GM12878 (cell line): Measurements from ENCODE around the gene MAGT1. TPM values are rescaled to one million over a fixed set of nuclear protein-coding genes. Genes with fewer than 3 reads are reported as not detected.
A peak's percentile ranks its signal among the peaks of the same experiment; 100 is the strongest.

Experiments used
- BRCA1 ChIP-seq: IDR thresholded peaks from 2 replicates; pipeline ENCODE4 v1.6.1; 2011; ENCODE audit warnings: low read depth, low read length, improper control_type of control experiment
- CBFB ChIP-seq: IDR thresholded peaks from 2 replicates; pipeline ENCODE4 v1.6.1; 2016; ENCODE audit warnings: antibody characterized with exemption, low read depth
- EED ChIP-seq: sonication (generic); IDR thresholded peaks from 2 replicates; pipeline ENCODE4 v1.6.1; 2016; ENCODE audit warnings: antibody characterized with exemption, low read depth
- ESRRA ChIP-seq: IDR thresholded peaks from 2 replicates; pipeline ENCODE4 v1.6.1; 2012; ENCODE audit warnings: mild to moderate bottlenecking, low read length, improper control_type of control experiment
- IKZF1 ChIP-seq: fragments of 450-650 bp; conservative IDR thresholded peaks from 2 replicates; pipeline ENCODE4 v1.6.1; 2017; ENCODE audit warnings: antibody characterized with exemption, mild to moderate bottlenecking
- KAT2A ChIP-seq: conservative IDR thresholded peaks from 2 replicates; pipeline ENCODE4 v1.6.1; 2011; ENCODE audit warnings: low read depth, low read length; ENCODE audit not compliant: control insufficient read depth
- MEF2A ChIP-seq: IDR thresholded peaks from 2 replicates; pipeline ENCODE4 v1.6.1; 2011; ENCODE audit warnings: low read depth, mild to moderate bottlenecking, low read length, moderate library complexity; ENCODE audit not compliant: insufficient read depth
- MXI1 ChIP-seq: fragments of 150-350 bp; IDR thresholded peaks from 2 replicates; pipeline ENCODE4 v1.6.1; 2011; ENCODE audit warnings: low read depth, mild to moderate bottlenecking, inconsistent platforms, low read length, improper control_type of control experiment
- MYC ChIP-seq: IDR thresholded peaks from 2 replicates; pipeline ENCODE4 v1.6.1; 2011; ENCODE audit warnings: mild to moderate bottlenecking, low read length, moderate library complexity, inconsistent platforms; ENCODE audit not compliant: insufficient read depth, insufficient replicate concordance, insufficient read length, severe bottlenecking
- NFYA ChIP-seq: IDR thresholded peaks from 2 replicates; pipeline ENCODE4 v1.6.1; 2011; ENCODE audit warnings: low read depth, mild to moderate bottlenecking, low read length, improper control_type of control experiment, borderline replicate concordance
- NR2F1 ChIP-seq: fragments of 450-650 bp; conservative IDR thresholded peaks from 2 replicates; pipeline ENCODE4 v1.6.1; 2017; ENCODE audit warnings: mild to moderate bottlenecking
- RAD51 ChIP-seq: fragments of 450-650 bp; IDR thresholded peaks from 2 replicates; pipeline ENCODE4 v1.6.1; 2016; ENCODE audit warnings: moderate library complexity, mild to moderate bottlenecking, inconsistent platforms
- RCOR1 ChIP-seq: conservative IDR thresholded peaks from 2 replicates; pipeline ENCODE4 v1.6.1; 2012; ENCODE audit warnings: low read depth, low read length, improper control_type of control experiment
- RUNX3 ChIP-seq: IDR thresholded peaks from 2 replicates; pipeline ENCODE4 v1.6.1; 2012; ENCODE audit warnings: low read length, inconsistent platforms
- SIX5 ChIP-seq: IDR thresholded peaks from 2 replicates; pipeline ENCODE4 v1.6.1; 2011; ENCODE audit warnings: mild to moderate bottlenecking, low read depth, low read length, moderate library complexity; ENCODE audit not compliant: severe bottlenecking
- SP1 ChIP-seq: IDR thresholded peaks from one replicate; pipeline ENCODE4 v1.6.1; 2011; ENCODE audit warnings: low read depth, low read length
- STAT1 ChIP-seq: fragments of 450-650 bp; conservative IDR thresholded peaks from 2 replicates; pipeline ENCODE4 v1.6.1; 2014; ENCODE audit warnings: antibody characterized with exemption, mild to moderate bottlenecking
- STAT3 ChIP-seq: IDR thresholded peaks from 2 replicates; pipeline ENCODE4 v1.6.1; 2011; ENCODE audit warnings: low read depth, low read length, improper control_type of control experiment
- TAF1 ChIP-seq: IDR thresholded peaks from 2 replicates; pipeline ENCODE4 v1.6.1; 2011; ENCODE audit warnings: mild to moderate bottlenecking, low read depth, low read length, borderline replicate concordance
- TCF12 ChIP-seq: IDR thresholded peaks from 2 replicates; pipeline ENCODE4 v1.6.1; 2011; ENCODE audit warnings: low read depth, mild to moderate bottlenecking, low read length
- TCF3 ChIP-seq: IDR thresholded peaks from 2 replicates; pipeline ENCODE4 v1.6.1; 2012; ENCODE audit warnings: low read depth, mild to moderate bottlenecking, low read length, borderline replicate concordance; ENCODE audit not compliant: insufficient read depth
- WRNIP1 ChIP-seq: IDR thresholded peaks from 2 replicates; pipeline ENCODE4 v1.6.1; 2011; ENCODE audit warnings: low read depth, low read length, improper control_type of control experiment, borderline replicate concordance
- YBX1 ChIP-seq: fragments of 450-650 bp; IDR thresholded peaks from 2 replicates; pipeline ENCODE4 v1.6.1; 2016; ENCODE audit warnings: antibody characterized with exemption
- ZNF24 ChIP-seq: fragments of 450-650 bp; IDR thresholded peaks from 2 replicates; pipeline ENCODE4 v1.6.1; 2017; ENCODE audit warnings: antibody characterized with exemption, mild to moderate bottlenecking
- polyA plus RNA-seq, 11 experiments: library from polyadenylated mRNA; depleted of rRNA in 4 of 11; unstranded in 6 of 11; stranded (reverse) in 5 of 11; fragments of >200 nt; fragmentation: Nextera tagmentation in 4 of 11; fragmentation: Illumina TruSeq in 1 of 11; extraction: Ambion mirVana in 4 of 11; extraction: Trizol in 1 of 11; gene quantifications; 1 replicate in 1 of 11; 2 replicates in 10 of 11; pipeline versions ENCODE4 v1.2.1 to v1.2.3, GENCODE V29; 2011 to 2016; ENCODE audit warnings: inconsistent platforms in 2 of 11, missing spikeins in 2 of 11, low read depth in 1 of 11
- total RNA-seq, 4 experiments: library from RNA; depleted of rRNA in 3 of 4; stranded (reverse); fragments of >200 nt in 3 of 4; fragmentation: Illumina TruSeq in 1 of 4; extraction: Trizol in 1 of 4; gene quantifications; 2 replicates each; pipeline versions ENCODE4 v1.2.1 to v1.2.3, GENCODE V29; 2013 to 2021
- TF ChIP-seq, protein P1 (sequence below): fragments of 150-350 bp; IDR thresholded peaks from 2 replicates; pipeline ENCODE4 v1.6.1; 2014; ENCODE audit warnings: mild to moderate bottlenecking, low read depth, low read length
- TF ChIP-seq, protein P2 (sequence below): fragments of 450-650 bp; formaldehyde crosslinking; IDR thresholded peaks from 2 replicates; pipeline ENCODE4 v1.4.0; 2022; ENCODE audit warnings: mild to moderate bottlenecking, moderate library complexity

MAGT1 gene
- total and polyA plus RNA-seq, 10 of the 15 experiments (the other 5 are each of a cell fraction or from before 2014, with no cell fraction given), result 28.0 to 59.1 (median 47.9) TPM

DNA sequence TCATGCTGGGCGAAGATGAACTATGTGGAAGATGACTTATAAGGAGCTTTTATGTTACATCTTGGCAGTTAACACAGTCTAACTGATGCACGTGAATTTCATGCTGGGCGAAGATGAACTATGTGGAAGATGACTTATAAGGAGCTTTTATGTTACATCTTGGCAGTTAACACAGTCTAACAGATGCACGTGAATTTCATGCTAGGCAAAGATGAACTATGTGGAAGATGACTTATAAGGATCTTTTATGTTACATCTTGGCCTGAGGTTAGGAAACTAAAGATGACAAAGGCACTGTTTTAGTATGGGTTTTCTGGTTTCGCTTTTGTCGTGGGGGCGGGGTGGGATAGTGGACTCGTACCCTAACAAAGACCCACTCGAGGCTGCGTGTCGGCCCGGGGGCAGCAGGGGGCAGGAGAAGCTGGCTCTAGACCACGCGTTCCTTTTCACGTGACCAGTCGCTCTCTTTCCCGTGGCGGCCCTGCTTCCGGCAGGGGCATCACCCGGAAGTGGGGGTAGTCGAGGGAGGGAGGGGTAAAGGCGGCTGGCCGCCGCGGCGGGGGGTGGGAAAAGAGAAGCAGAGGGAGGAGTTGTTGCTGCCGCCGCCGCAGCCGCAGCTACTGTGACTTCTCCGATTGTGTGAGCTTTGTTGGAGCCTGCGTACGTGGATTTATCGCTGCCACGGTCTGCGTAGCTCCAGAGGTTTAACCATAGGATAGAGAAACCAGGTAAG lies 15.0 kb upstream of the MAGT1 start, which contains the start of gene ATP7A (continued):
- TF ChIP-seq, protein P1, sequence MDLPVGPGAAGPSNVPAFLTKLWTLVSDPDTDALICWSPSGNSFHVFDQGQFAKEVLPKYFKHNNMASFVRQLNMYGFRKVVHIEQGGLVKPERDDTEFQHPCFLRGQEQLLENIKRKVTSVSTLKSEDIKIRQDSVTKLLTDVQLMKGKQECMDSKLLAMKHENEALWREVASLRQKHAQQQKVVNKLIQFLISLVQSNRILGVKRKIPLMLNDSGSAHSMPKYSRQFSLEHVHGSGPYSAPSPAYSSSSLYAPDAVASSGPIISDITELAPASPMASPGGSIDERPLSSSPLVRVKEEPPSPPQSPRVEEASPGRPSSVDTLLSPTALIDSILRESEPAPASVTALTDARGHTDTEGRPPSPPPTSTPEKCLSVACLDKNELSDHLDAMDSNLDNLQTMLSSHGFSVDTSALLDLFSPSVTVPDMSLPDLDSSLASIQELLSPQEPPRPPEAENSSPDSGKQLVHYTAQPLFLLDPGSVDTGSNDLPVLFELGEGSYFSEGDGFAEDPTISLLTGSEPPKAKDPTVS, result no peak
- TF ChIP-seq RCOR1 (no peak), KAT2A (no peak), SIX5 (no peak), MXI1 (0 out of 2 replicates have a peak, but pooled peaks have one; percentile 41), WRNIP1 (no peak), YBX1 (no peak), NR2F1 (no peak; the same call in 1 of the 2 replicates), MEF2A (no peak), CBFB (no peak), ZNF24 (no peak), STAT1 (no peak), BRCA1 (no peak), RUNX3 (no peak; the same call in 1 of the 2 replicates), EED (no peak), SP1 (no peak), RAD51 (peak; percentile 79), TAF1 (no peak), STAT3 (no peak), ESRRA (no peak), TCF12 (no peak), IKZF1 (no peak; the same call in 1 of the 2 replicates), TCF3 (no peak), NFYA (no peak), MYC (no peak)
- TF ChIP-seq, protein P2, sequence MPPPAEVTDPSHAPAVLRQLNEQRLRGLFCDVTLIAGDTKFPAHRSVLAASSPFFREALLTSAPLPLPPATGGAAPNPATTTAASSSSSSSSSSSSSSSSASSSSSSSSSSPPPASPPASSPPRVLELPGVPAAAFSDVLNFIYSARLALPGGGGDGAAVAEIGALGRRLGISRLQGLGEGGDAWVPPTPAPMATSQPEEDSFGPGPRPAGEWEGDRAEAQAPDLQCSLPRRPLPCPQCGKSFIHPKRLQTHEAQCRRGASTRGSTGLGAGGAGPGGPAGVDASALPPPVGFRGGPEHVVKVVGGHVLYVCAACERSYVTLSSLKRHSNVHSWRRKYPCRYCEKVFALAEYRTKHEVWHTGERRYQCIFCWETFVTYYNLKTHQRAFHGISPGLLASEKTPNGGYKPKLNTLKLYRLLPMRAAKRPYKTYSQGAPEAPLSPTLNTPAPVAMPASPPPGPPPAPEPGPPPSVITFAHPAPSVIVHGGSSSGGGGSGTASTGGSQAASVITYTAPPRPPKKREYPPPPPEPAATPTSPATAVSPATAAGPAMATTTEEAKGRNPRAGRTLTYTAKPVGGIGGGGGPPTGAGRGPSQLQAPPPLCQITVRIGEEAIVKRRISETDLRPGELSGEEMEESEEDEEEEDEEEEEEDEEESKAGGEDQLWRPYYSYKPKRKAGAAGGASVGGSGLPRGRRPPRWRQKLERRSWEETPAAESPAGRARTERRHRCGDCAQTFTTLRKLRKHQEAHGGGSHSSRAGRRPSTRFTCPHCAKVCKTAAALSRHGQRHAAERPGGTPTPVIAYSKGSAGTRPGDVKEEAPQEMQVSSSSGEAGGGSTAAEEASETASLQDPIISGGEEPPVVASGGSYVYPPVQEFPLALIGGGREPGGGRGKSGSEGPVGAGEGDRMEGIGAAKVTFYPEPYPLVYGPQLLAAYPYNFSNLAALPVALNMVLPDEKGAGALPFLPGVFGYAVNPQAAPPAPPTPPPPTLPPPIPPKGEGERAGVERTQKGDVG (CRISPR knock-in tag), result no peak
